ENCODE data around the gene NCOA3.

Gene NCOA3

DNA sequence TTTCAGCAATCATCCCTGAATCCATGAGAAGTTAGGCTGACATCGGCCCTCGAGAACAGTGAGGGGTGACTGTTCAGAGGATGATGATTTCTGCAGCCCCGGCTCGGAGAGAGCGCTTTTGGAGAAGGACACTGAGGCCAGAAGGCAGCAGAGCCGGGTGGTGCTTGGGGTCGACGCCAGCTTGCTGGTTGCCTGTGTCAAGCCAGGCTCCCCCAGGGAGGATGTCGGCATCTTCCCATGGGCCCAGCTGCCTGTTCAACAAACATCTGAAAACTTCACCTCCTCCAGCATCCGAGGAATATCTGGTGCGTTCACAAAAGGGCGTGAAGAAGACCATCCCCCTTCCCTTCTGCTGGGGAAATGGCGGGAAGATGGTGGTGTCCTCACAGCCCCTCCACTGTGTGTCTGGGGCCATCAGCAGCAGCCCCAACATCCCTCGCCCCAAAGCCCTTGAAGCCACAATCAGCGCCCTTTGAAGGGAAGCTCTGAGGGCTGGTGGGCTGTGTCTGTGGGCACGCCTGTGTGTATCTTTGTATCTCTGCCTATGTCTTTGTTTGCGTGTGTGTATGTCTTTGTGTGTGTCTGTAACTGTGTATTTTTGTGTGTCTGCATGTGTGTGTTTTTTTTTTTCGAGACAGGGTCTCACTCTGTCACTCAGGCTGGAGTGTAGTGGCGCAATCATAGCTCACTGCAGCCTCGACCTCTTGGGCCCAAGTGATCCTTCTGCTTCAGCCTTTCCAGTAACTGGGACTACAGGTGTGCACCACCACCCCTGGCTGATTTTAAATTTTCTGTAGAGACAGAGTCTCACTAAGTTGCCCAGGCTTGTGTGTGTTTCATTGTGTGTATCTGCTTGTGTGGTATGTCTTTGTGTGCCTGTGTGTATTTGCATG, 185.7 kb downstream of the NCOA3 start:
- no peak for DNase-seq

DNA sequence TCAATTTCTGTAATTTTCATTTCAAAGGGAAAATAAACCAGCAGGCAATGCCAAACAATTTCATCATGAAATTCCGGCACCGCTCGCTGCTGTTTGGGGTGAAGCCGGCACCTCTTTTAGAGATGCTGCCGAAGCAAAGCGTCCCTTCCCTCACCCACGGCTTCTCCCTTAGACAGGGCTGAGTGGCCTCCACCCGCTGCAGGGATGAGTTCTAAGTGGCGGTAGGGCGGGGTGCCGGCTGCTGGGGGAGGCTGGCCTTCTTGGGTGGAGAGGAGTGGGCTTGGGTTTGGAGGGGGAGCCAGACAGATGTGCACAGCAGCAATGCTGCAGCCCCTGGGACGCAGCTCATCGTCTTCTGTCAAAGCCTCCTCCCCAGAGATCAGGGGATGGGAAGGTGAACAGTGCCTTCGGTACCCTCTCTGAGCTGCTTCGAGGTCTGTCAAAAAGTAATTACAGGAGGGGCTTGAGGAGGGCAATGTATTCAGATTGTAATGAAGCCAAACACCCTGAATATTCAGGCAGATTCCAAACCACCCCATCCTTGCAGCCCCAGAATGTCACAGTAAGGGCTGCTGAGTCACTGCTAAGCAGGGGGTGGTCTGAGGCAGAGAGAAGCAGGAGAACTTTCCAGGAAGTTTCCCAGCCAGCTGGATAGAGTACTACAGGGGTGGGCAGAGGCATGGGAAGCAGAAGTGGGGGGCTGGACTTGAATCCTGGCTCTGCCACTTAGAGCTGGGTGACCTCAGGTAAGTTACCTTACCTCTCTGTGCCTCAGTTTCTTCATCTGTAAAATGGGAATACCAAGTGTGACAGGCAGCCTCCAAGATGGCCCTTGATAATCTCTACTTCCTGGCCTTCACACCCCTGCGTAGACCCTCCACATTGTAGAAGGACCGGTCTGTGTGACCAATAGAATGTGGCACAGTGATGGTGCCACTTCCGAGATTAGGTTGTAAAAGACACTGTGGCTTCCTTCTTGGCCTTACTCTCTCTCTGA, 187.0 kb downstream of the NCOA3 start:
- DNase-seq: no peak

DNA sequence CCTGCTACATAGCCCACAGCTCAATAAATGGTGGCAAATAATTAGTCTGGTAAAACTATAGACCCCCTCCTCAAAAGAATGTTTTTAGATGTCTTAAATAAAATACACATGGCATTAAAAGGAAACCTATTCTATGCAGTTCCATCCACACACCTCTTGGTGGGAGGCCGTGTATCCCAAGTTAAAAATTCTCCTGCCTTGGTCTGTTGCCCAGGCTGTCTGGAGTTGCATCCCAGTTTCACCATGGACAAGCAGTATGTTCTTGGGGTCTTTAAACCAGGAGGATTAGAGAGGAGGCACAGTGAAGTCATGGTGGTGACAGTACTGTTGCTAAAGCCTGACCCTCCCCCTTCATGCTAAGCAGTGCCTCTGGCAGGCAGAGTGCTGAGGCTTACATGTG, 188.0 kb downstream of the NCOA3 start:
- no peak for DNase-seq

DNA sequence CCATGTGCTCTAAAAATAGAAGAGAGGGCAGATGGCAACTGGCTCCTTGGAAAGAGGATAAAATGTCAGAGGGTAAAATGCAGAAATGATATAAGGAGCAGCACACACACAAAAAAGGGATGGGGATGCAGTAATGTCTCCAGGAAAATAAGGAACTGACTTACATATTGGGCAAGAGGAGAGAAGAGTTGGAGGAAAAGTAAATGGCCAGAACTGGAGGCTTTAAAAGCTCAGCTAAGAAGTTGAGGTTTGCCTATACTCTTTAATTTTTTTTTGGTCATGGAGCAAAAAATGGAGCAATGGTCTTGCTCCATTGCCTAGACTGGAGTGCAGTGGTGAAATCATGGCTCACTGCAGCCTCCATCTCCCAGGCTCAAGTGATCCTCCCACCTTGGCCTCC, 189.9 kb downstream of the NCOA3 start:
- peak; percentile 16 for DNase-seq

DNA sequence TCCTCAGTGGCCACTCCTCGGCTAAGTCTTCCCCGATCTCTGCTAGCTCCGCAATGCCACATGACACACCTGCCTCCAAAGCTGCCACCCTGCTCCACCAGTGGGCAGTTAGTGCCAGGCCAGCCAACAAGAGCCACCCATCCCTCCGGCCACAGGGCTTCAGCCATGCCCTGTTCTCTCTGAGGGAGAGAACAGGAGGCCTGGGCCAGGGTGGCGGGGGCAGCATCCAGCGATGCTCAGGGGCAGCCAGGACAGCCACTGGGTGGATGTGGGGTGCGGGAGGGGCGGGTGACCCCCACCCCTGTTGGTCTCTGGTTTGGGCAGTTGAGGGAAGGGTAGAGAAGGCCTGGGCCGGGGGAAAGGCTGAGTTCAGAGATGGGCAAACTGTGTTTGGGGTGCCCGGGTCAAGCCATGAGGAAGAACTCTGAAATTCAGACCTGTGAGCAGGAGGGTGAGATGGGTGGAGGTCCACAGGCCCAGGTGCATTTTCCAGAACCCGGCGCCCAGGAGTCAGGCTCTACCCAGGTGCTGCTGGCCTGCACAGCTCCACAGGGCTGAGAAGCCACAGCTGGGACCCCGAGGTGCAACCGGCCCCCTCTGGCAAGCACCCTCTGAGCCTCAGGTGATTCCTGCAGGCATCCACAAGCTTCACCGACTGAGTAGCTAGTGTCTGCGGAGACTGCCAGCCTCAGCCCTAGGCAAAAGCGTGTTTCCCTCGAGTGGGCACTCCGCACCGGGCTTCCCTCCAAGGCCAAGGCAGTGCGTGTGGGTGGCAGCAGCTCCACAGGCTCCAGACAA, 192.5 kb downstream of the NCOA3 start:
- no peak for DNase-seq

DNA sequence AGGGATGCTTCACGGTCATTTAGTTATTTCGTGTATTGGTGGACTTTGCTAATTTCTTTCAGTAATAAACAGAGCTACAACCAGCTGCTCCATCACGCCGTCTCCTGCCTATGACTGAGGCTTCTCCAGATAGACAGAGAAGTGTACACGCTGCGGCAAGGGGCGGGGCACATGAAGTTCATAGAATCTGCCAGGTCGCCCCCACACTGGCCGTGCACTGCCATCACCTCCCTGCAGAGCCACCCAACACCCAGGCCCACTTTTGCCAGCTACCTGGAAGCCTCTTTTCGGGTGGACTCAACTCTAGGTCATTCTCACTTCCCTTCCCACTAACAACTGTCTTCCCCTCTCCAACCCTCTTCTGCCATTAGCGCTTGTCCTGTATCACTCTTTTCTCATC, 195.2 kb downstream of the NCOA3 start:
- no peak for DNase-seq

DNA sequence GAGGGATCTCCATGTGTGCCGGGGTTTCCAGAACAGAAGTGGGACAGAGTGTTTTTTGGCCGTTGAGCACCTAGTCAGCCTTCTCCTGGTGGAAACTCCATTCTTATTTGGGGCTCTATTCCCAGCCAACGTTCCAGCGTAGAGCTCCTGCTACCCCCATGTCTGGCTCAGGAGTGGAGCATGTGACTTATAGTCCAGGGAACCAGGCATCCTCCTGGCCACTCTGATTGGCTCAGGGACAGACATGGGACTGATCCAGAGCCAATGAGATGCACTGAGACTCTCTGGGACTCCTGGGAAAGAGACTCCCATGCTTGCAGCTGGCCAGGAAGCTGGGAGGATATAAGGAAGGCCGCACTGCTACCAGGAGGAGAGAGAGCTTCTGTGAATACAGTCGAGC, 196.5 kb downstream of the NCOA3 start:
- DNase-seq: no peak

DNA sequence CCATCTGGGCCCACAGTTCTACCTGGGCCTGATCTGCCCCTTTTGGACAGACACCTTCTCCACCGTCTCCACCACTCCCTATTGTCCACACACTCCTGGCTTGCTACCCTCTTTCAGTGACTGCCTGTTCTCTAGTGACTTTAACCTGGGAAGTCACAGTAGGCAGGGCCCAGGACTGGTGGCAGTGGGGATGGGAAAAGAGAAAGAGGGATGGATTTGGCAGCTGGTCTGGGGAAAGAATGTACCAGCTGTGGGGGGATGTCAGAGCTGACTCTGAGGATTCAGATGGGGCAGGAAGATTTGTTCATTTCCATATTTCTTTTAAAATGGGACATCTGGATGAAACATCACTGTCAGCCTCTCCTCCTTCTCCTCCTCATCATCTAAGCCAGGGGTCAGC, 198.1 kb downstream of the NCOA3 start:
- no peak for DNase-seq

DNA sequence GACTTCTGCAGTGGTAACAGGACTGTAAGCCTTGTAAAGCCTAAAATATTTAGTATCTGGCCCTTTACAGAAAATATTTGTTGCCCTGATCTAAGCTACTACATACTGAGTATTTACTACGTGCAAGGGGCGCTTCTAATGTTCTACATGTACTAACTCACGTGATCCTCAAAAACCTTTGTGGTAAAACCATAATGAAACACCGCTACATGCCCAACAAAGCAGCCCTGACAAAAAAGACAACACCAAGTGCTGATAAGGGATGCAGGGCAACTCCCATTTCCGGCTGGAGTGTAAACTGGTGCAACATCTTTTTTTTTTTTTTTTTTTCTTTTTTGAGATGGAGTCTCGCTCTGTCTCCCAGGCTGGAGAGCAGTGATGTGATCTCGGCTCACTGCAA, 198.6 kb downstream of the NCOA3 start:
- DNase-seq: no peak

DNA sequence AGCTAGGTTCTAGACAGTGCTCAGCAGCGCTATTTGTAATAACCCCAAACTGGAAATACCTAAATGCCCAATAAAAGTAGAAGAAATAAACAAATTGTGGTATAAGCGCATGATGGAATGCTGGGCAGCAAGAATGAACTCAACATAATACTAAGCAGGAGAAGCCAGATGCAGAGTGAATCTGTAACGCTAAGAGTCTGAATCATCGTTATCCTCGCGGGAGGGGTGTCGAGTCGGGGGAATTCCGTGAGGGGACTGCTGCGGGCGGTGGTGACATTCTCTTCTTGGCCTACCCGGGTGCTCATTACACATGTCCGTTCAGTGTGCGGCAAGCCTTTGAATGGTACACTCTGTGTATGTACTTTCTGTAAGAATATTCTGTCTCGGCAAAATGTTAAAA, 199.9 kb downstream of the NCOA3 start:
- no peak for DNase-seq

DNA sequence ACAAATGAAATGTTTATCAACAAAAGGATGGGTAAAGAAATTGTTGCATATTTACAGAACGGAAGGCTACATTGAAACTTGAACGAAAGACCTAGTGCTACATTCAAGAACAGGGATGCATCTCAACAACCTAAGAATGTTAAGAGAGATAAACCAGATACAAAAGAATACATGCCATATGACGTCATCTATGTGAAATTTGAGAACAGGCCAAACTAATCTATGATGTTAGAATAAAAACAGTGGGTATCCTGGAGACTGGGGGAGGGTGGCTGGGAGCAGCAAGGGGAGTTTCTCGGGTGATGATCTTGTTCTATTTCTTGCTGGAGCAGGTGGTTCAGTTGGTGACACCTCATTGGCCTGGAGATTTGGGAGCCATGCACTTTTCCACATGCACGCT, 202.1 kb downstream of the NCOA3 start:
- no peak for DNase-seq

DNA sequence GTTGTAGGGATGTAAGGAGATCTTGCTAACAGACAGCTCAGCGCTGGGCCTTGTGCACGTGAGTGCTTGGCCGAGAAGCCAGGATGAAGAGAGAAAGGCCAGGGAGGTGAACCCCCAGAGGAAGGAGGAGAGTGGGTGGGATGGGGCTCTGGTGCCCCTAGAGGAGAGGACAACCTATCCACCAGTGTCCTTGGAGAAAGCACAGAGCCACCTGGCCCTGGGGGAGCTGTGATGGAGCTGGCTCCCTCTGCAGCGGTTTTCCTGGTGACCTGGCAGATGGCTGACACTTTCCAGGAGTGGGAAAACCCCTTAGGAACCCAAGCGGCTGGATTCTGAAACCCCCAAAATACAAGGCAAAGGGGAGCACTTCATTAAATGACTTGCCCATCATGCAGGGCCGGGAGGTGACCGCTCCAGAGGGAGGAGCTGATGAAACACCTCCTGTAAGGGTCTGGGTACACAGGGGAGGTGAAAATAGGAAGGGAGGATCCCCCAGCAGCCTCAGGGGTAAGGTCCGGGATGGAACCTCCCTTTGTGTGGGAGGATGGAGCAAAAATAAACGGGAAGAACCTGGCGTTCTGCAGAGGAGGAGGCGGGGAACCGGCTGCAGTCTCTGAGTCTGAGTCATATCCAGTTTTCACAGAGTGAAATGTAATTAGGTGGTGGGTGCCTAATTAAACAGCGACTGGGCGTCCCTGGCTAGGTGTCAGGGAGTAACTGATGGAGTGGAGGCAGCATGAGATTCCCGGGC, 203.2 kb downstream of the NCOA3 start:
- no peak for DNase-seq

DNA sequence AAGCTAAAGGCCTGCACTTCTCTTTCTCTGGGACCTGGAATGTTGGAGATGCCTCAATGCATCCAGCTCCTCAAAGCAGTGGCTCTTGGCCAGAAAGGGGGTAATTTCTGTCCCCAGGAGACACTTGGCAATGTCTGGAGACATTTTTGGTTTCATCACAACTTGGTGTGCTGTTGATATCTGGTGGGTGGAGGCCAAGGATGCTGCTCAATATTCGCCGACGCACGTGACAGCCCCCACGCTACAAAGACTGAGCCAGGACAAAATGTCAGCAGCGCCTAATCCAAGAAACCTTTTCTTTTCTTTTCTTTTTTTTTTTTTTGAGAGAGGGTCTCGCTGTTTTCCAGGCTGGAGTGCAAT, 203.8 kb downstream of the NCOA3 start:
- no peak for DNase-seq

DNA sequence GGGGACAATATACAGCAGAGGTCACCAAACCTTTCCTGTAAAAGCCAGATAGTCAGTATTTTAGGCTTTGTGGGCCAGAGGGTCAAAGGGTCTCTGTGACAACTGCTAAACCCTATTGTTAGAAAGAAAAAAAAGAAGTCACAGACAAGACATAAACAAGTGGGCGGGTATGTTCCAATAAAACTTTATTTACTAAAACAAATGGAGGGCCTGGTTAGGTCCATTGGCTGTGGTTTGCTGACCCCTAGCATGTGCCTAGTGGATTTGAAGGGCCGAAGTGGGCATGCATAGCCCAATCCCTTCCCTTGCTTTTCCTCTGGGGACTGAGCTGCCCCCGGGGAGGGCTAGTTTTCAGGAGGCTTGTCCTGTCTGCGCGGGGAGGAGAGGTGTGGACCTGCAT, 204.7 kb downstream of the NCOA3 start:
- DNase-seq: no peak
